NCI-H1694 treated with DMSO at 0.1 percent for 48 hours (cell line): ENCODE measurements around the gene AIRE.
"Not testable (repeated sequence)": the region's sequence is repeated elsewhere in the genome, so short reads cannot be mapped to it uniquely, and the experiment has no call there.

Experiments
- DNase-seq: peaks from one replicate; lab custom pipeline; 2025; lab: John Stamatoyannopoulos, UW

AIRE gene

DNA sequence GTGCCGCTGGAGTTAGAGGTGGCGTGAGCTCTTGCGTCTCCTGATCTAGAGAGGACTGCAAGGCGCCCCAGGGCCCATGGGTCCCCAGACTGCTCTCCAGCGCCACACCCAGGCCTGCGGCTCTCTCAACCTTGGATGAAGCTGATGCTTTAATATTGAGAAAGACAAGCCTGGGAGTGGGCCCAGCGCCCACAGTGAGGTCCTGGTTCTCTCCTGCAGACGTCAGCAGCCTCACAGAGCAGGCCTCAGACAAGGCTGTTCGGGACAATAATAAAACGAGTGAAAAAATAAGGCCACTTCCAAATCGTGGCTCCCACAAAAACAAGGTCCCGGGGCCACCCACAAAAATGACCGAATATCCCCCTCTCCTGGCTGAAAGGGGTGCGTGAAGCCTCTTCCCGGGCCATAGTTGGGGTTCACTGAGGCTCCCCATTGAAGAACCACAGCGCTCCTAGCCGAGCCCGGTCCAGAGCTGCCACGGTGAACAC, 18.0 kb upstream of the AIRE start:
- no peak for DNase-seq

- DNase-seq = no peak
These were observed 16.6 kb upstream of the AIRE start for GRCh38 chr21:44269090-44269489.

- no peak for DNase-seq
These were observed 14.0 kb upstream of the AIRE start for GRCh38 chr21:44271558-44272283.

DNA sequence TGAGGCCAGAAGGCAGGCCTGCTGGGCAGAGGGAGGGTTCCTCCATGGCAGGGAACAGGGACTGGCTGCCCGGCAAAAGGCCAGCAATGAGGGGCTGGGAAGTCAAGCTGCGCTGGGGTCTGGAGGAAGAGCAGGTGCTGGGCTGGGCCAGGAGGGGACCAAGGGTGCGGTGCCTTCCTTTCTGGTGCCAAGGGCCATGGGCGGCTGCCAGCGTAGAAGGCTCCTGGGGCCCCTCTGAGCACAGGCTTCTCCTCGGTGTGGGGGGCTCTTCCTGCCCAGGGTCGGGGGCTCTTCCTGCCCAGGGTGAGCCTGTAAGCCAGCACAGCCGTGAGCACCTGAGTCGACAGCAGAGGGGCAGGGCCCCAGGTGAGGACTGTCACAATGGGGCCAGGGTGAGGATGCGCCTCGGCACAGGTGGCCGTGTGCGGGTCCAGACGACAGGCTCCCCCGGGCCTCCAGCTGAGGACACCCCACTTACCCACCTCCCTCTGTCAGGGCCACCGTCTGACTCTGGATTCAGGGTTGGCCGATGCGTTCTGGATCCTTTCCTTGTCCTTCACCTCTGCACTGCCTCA, 13.3 kb upstream of the AIRE start:
- no peak for DNase-seq

GRCh38 chr21:44273046-44273445, 12.6 kb upstream of the AIRE start:
- DNase-seq = no peak

GRCh38 chr21:44275041-44275440, 10.6 kb upstream of the AIRE start:
- DNase-seq = no peak

- DNase-seq = no peak
These were observed 6.1 kb upstream of the AIRE start for GRCh38 chr21:44279354-44280260.

DNA sequence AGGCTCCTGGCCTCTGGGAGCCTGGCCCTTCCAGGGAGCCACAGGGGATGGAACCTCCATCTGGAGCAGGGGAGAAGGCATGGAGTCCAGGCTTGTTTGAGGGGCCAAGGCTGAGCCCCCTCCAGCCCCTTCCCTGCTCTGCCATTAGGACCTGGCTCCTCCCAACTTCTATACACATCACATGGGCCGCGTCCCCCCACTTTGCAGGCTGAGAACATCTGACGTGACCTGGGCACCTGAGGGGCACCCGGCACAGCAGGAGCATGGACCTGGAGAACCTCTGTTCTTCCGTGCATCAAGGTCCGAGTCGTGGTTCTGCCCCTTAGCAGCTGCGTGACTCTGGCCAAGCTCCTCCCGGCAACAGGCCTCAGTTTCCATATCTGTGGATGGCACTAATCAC, 3.9 kb upstream of the AIRE start:
- DNase-seq = no peak

DNA sequence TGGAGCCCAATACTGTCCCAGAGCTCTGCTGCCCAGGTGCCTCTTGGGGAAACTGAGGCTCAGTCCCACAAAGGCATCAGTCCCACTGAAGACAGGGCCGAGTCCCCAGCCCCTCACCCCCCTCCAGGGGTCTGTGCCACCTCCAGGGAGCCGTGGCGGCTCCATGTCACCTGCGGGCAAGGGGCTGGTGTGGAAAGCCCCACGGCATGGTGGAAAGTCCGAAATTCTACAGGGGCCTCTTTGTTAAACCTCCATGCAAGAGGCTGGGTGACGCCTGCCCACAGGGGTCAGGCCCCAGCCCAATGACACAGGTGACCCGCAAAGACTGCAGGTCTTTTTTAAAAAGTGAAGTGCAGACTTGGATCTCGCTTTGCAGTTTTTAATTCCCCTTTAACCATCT, 3.3 kb upstream of the AIRE start:
- DNase-seq = no peak

- not testable (repeated sequence) for DNase-seq
These were observed 2.4 kb upstream of the AIRE start for GRCh38 chr21:44283211-44283785.

GRCh38 chr21:44283948-44284347, 1.7 kb upstream of the AIRE start:
- no peak for DNase-seq

GRCh38 chr21:44286086-44286715, 525 bp downstream of the AIRE start:
- no peak for DNase-seq

GRCh38 chr21:44286716-44287632, 1.3 kb downstream of the AIRE start:
- DNase-seq = no peak

DNA sequence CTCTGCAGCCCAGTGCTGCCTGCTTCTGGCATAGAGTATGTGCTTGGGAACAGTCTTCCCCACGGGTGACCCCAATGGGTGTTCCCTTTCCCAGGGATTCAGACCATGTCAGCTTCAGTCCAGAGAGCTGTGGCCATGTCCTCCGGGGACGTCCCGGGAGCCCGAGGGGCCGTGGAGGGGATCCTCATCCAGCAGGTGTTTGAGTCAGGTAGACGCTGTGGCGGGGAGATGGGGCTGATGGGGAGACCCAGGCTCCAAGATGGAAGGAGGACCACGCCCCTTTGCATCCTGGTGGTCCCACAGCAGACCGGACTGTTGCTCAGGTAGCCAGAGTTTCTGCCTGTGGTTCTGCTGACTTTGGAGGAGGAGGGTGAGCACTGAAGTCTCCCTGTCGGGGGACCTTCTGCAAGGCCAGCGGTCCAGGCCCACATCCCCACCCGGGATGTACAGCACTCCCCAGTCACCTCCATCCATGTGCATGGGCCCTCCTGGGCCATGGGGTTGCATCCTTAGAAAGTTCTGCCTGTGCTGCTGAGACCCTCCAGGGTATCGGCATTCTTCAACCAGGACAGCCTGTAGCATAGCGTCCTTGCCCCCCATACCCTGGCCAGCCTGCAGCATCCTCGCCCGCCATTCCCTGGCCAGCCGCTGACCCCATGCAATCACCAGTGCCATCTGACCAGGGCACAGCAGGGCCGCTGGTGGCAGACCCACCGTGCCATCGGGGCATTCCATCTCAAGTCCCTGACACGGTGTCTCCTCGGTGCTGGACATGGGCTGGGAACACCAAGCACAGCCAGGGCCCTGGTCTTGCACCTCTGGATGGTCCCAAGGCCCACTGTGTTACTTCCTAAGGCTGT, 2.8 kb downstream of the AIRE start:
- DNase-seq = no peak

- DNase-seq = no peak
These were observed 3.8 kb downstream of the AIRE start for GRCh38 chr21:44289381-44290010.

DNA sequence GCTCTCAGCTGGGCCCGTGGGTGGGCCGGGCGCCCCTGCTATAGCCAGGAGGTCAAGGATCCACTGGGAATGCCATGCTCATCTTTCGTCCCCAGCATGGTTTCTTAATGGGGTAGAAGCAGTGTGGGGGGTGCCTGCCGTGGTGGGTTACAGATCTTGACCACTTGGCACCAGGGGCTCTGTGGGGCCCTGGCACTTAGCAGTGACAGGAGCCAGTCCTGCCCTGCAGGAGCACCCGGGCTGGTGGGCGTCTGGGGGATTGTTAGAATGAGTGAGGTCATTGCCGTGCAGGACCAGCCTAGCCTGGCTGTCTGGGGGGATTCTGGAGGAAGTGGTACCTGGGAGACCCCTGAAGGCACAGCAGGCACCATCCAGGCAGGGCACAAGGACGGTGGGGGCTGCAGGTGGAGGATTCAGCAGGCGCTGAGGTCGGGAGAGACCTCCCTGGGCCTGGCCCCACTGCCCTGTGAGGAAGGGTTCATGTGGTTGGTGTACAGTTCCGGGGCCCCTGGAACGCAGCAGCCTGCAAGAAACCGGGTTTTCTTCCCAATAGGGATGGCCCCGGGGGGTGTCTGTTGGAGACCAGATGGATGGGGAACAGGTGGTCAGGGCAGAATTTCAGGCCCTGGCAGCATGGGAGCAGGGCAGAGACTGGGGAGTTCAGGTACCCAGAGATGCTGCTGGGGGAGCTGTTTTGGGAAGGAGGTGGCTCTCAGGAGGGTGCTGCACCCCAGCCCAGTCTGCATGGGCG, 4.8 kb downstream of the AIRE start:
- DNase-seq = no peak

GRCh38 chr21:44291078-44291935, 5.6 kb downstream of the AIRE start:
- no peak for DNase-seq
